Stimulated activated CD8-positive, alpha-beta memory T cell treated with anti-CD3 and anti-CD28 coated beads, Interleukin-7, amount 100 ng/mL, for 1 hour (primary cell): ENCODE measurements around the gene GTPBP10.

Experiments
- DNase-seq, 2 donors: peaks; one replicate each; pipeline ENCODE4 v3.0.0-alpha.2; 2020; ENCODE audit warnings: low read depth in 2 of 2

GTPBP10 gene

DNA sequence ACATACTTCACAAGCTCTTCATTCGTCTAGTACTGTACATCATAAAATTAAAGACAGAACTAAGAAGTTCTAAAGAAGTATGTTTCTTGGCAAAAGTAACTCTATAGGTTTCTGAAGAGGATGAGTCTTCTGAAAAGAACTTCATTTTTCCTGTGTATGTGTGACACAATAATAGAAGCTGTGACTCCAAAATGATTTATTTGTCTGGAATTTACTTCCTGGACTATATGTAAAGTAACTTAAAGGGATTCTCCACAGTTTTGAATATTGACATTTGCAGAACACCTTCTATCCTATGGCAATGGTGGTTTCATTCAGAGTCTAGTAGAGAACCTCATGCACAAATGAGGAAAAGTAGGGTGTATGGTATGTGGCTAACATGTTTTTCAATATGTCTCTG, 36.9 kb downstream of the GTPBP10 start:
- no peak for DNase-seq

DNA sequence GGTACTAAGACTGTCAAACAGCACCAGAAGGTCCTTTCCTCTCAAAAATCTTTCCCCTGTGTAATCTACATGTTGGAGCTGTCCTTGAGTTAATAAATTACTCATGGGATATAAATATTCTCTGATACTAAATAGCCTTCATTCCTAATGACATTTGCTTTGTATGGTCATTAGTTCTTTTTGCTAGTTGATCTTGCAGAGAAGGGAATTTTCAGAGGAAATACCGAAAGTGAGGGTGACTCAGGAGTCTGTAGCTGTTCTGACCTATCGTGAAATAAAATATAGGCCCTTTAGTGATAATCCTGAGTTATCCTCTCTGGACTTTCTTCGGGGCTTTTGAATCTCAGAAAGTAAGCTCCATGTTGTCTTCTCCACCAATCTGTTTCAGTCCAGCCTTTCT, 37.3 kb downstream of the GTPBP10 start:
- no peak for DNase-seq

DNA sequence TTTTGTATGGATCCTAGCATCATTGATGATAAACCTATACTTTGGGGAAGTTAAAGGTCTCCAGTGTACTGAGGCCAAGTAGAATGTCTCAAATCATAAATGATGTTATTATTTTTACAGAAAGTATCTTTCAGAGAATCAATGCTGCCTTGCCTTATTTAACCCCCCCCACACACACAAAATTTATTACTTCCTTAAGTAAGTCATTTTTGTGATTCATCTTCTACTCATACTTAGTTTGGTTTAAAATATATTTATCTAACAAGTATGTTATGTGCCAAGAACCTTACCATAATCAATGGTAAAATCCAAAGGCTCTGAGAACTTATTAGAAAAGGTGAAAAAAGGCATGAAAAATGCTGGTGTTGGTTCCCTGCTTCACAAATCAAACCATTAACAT, 37.9 kb downstream of the GTPBP10 start:
- DNase-seq, result no peak

DNA sequence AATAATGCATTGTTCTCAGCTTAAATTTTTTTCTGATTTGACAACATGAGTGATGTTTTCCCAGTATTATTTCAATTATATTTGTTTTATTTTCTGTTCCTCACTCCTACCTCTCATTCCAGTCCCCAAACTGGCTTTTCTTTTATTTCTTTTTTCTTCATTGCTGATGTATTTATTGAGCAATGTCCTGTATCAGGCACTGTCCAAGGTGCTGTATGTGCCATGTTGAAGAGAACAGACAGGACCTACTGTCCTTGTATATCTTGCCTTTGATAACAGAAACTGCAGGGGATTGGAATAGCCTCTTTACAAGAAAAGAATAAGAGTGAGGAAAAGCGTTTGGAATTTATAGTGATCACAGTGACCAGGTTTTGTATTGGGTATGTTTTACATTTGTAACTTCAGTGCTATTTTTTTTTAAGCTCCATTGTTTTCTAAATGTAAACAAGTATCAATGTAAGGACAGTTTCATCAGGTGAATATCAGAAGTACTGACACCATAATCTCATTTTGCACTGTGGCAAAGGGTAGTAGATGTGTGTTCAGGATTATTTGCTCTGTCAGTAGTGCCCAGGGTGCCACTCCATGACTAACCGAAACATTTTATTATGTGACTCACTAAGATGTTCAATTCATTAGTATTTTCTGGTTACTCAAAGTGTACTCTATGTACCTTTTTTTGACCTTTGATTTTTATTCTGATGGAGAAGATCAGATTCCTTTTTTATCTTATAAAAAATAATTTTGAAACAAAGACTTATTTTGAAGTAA, 41.1 kb downstream of the GTPBP10 start:
- no peak for DNase-seq

- DNase-seq, result no peak
These were observed 44.4 kb downstream of the GTPBP10 start for GRCh38 chr7:90390926-90391325.

DNA sequence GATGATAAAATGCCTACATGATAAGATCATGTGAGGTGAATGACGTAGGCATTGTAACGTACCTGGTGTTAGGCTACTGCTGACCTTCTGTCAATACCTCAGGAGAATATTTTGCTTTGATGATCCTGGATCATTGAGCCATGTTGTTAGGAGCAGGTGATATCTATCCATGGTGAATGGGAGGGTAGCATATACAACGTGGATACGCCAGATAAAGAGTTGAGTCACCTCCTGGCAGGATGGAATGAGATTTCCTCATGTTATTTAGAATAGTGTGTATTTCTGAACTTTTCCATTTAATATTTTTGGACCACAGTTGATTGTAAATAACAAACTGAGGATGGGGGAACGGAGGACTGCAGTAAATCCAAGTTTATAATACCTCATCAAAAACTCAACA, 45.0 kb downstream of the GTPBP10 start:
- DNase-seq, result no peak

- DNase-seq, result no peak
These were observed 49.9 kb downstream of the GTPBP10 start for GRCh38 chr7:90396420-90396819.

DNA sequence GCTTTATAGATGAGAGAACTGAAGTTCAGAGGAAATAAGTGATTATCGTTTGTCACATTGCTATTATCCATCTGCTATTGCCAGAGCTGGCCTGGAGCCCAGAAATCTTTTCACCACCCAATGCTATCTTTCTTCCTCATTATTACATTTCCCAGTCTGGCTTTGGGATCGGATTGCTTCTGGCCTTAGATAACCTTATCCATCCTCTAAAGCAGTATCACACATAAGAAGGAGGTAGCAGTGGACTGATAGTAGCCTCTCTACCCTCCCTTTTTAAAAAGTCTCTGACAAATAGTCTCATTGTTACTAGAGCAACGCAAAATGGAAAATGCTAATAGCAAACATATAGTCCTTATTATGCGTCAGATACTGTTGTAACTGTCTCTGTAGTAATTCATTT, 55.5 kb downstream of the GTPBP10 start:
- DNase-seq, result no peak

DNA sequence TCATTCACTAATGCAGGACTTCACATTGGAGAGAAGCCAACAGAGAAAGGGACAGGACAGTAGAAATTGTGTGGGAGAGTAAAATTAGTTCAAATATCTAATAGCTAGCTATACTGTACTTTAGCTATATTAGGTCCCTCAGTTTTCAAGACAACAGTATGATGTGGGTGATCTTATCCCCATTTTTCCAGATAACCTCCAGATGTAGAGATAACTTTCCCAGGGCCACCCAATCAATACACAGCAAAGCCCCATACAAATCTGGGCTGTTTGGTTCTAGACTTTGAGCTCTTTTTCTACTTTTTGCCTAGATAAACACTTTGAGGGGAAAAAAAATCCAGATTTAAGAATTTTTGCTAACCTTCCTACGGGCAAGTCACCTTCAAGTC, 56.3 kb downstream of the GTPBP10 start:
- no peak for DNase-seq

DNA sequence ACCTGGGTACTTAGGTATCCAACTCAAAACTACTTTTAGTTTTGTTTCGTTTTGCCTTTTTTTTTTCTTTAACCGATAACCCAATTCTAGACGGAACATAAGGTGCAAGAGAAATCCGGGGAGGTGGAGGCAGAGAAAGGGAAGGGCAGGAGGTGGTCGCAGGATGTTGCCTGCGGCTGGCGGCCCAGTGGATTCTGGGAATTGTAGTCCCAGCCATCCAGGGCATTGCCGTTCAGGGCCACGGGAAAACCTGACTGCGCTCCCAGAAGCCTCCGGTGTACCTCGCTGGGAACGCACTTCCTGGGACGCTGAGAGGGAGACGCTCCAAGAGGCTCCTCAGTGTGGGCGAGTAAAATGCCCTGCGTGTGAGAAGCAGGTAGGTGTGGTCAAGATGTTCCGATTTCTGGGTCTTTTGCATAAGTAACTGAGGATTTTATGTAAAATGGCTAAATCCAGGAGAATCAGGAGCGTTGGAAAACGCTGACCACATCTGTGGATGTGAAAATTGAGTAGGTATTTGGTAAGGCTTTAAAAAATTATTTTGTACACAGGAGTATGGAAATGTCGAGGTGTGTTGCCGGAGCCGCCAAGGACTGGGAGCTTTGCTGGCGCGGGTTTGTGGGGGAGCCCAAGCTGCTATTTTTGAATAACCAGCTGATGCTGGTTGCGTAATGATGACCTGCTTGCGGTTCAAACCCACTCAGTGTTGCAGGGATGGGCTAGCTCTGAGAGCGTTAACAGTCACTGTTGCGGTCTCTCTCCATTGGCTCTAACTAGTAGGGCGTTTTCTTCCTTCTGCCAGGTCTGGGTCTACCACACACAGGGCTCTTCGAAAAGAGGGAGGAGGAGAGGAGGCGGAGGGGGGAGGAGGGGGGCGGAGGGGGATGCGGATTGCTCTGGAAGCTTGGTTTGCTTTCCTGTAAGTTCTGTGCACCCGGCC, 56.9 kb downstream of the GTPBP10 start, which contains the start of gene CLDN12:
Gene CLDN12 (plus strand): TSS at position 288 of the 940 bp plus-strand sequence. CDS start 9,216 bp downstream, outside the sequence.
- DNase-seq, result peak; percentile 32 to 35

DNA sequence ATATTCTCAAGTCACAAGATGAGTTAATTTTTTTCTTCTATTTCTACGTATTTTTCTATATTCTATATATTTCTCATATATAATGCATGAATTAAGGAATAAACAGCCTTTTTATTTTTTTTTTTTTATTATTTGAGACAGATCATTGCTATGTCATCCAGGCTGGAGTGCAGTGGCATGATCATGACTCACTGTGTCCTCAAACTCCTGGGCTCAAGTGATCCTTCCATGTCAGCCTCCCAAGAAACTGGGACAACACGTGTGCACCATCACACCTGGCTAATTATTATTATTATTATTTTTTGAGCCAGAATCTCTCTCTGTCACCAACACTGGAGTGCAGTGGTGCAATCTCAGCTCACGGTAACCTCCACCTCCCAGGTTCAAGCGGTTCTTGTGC, 58.3 kb downstream of the GTPBP10 start:
- no peak for DNase-seq

GRCh38 chr7:90407484-90407821, 60.9 kb downstream of the GTPBP10 start:
- DNase-seq, result no peak

GRCh38 chr7:90408142-90408541, 61.6 kb downstream of the GTPBP10 start:
- DNase-seq, result no peak

- DNase-seq, result no peak
These were observed 63.2 kb downstream of the GTPBP10 start for GRCh38 chr7:90409667-90410066.

DNA sequence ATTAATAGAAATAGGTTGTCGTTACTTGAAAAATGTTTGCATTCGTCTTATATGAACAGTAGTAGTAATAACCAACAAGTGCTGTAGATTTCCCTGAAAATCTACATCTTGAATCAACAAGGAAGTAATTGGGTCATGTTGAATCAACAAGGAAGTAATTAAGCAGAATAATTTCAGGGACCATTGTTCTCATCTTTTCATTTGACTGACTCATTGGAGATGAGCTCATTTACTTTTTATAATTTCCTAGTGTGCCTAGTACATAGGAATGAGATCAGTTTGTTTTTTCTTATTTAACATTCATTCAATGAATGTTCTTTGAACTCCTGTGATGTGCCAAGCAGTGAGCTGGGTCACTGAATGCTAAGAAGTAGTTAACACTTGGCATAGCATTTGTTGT, 65.0 kb downstream of the GTPBP10 start:
- no peak for DNase-seq

DNA sequence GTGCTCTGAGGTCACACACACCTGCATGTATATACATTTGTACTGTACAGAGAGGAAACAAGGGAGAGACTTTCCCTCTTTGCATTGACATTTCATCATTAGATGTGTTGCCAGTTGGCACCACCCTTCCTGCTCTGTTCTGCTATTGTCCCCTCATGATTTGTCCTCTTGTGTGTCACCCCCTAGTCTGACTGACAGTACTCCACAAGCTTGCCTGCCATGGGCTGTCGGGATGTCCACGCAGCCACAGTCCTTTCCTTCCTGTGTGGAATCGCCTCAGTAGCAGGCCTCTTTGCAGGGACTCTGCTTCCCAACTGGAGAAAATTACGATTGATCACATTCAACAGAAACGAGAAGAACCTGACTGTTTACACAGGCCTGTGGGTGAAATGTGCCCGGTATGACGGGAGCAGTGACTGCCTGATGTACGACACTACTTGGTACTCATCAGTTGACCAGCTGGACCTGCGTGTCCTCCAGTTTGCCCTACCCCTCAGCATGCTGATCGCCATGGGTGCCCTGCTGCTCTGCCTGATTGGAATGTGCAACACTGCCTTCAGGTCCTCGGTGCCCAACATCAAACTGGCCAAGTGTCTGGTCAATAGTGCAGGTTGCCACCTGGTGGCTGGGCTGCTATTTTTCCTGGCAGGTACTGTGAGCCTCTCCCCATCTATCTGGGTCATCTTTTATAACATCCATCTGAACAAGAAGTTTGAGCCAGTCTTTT, 66.1 kb downstream of the GTPBP10 start:
- no peak for DNase-seq

GRCh38 chr7:90413185-90413528, 66.6 kb downstream of the GTPBP10 start:
- no peak for DNase-seq

- DNase-seq, result no peak
These were observed 75.1 kb downstream of the GTPBP10 start for GRCh38 chr7:90421651-90422050.

- DNase-seq, result no peak
These were observed 78.2 kb downstream of the GTPBP10 start for GRCh38 chr7:90424720-90425119.

GRCh38 chr7:90425376-90425775, 78.9 kb downstream of the GTPBP10 start:
- DNase-seq, result no peak

GRCh38 chr7:90430614-90431460, 84.3 kb downstream of the GTPBP10 start:
- DNase-seq, result no peak
